Progenitor cell of endocrine pancreas (in vitro differentiated cells): ENCODE data around the gene MTRF1. TPM values are rescaled to one million over a fixed set of nuclear protein-coding genes. Genes with fewer than 3 reads are reported as not detected.

Source experiments
- DNase-seq: peaks from one replicate; pipeline ENCODE4 v3.0.0; 2021; ENCODE audit warnings: low spot score; ENCODE audit not compliant: unreplicated experiment
- H3K27ac Mint-ChIP-seq: 2 replicates; pipeline ENCODE4 v1.8.0; 2021; ENCODE audit warnings: mild to moderate bottlenecking, moderate library complexity, mixed read lengths
- H3K27me3 Mint-ChIP-seq: 2 replicates; pipeline ENCODE4 v1.8.0; 2021; ENCODE audit warnings: mixed read lengths
- H3K36me3 Mint-ChIP-seq: 2 replicates; pipeline ENCODE4 v1.8.0; 2022; ENCODE audit warnings: mixed read lengths; ENCODE audit not compliant: insufficient read depth
- H3K4me1 Mint-ChIP-seq: 2 replicates; pipeline ENCODE4 v1.8.0; 2021; ENCODE audit warnings: low read depth, mixed read lengths
- H3K4me3 Mint-ChIP-seq: 2 replicates; pipeline ENCODE4 v1.8.0; 2021; ENCODE audit warnings: low read depth, mild to moderate bottlenecking, moderate library complexity, mixed read lengths
- H3K9me3 Mint-ChIP-seq: 2 replicates; pipeline ENCODE4 v1.8.0; 2021; ENCODE audit warnings: low read depth, mixed read lengths
- total RNA-seq: library from RNA; stranded (reverse); gene quantifications from 2 replicates; pipeline ENCODE4 v1.2.1, GENCODE V29; 2021
- TF ChIP-seq, protein P1 (sequence below): fragments of 200-600 bp; sonication (generic); IDR thresholded peaks from one replicate; pipeline ENCODE4 v1.5.0; 2021; ENCODE audit warnings: antibody characterized with exemption, mild to moderate bottlenecking; ENCODE audit not compliant: unreplicated experiment

The MTRF1 gene
- total RNA-seq, 1 donor from 2014 or later: 22.2 TPM

DNA sequence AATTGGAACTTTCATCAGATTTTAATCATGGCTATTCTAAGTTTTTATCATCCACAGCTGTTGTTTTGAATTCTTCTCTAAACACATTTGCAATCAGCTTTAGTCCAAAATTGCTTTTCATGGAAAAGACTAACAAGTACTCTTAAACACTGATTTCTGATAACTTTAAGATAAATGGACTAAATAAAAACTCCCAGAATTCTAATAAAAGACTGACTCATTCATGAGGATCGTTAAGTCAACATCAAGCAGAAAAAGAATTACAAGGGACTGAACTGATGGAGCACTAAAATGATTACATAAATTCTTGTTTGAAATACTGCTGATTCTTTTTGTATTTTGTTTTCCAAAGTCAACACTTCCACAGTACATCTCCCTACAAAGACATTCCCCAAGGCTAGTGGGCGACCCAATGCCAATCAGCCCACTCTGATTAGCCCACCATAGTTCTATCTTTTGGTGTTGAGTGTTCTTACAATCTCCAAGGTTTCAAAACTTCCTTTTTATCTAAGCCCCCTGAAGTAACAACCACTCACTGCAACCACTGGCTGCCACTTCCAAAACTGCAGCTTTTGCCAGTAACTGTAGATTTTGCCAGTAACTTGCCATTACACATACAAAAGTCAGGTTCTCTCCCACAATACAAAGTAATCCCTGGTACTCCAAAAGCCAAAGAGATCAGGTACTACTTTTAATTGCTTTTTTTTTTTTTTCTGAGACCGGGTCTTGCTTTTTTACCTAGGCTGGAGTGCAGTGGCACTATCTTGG lies 33.7 kb upstream of the MTRF1 start:
- Mint-ChIP-seq H3K27ac (no peak overlapping the region), H3K9me3 (peaks cover 2% of the 10 kb centered on the region), H3K4me3 (no peak overlapping the region), H3K27me3 (no peaks in the 10 kb centered on the region), H3K4me1 (no peaks in the 10 kb centered on the region), H3K36me3 (no peaks in the 10 kb centered on the region)
- TF ChIP-seq, protein P1, sequence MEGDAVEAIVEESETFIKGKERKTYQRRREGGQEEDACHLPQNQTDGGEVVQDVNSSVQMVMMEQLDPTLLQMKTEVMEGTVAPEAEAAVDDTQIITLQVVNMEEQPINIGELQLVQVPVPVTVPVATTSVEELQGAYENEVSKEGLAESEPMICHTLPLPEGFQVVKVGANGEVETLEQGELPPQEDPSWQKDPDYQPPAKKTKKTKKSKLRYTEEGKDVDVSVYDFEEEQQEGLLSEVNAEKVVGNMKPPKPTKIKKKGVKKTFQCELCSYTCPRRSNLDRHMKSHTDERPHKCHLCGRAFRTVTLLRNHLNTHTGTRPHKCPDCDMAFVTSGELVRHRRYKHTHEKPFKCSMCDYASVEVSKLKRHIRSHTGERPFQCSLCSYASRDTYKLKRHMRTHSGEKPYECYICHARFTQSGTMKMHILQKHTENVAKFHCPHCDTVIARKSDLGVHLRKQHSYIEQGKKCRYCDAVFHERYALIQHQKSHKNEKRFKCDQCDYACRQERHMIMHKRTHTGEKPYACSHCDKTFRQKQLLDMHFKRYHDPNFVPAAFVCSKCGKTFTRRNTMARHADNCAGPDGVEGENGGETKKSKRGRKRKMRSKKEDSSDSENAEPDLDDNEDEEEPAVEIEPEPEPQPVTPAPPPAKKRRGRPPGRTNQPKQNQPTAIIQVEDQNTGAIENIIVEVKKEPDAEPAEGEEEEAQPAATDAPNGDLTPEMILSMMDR: no peak
- no peak for DNase-seq

DNA sequence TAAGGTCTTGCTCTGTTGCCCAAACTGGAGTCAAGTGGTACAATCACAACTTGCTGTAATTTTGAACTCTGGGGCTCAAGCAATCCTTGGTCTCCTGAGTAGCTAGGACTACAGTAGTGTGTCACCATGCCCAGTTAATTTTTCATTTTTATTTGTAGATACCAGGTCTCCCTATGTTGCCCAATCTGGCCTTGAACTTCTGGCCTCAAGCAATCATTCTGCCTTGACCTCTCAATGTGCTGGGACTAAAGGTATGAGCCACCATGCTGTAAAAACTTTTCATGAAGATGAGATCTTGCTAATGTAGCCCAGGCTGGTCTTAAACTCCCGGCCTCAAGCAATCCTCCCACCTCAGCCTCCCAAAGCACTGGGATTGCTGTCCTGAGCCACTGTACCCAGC lies 32.6 kb upstream of the MTRF1 start:
- H3K27ac Mint-ChIP-seq: no peak overlapping the region
- TF ChIP-seq, protein P1: no peak
- no peak overlapping the region for H3K4me3 Mint-ChIP-seq
- H3K27me3 Mint-ChIP-seq: no peaks in the 10 kb centered on the region
- H3K36me3 Mint-ChIP-seq: peaks cover 1% of the 10 kb centered on the region
- no peak for DNase-seq
- H3K4me1 Mint-ChIP-seq: no peaks in the 10 kb centered on the region
- peaks cover 2% of the 10 kb centered on the region for H3K9me3 Mint-ChIP-seq

DNA sequence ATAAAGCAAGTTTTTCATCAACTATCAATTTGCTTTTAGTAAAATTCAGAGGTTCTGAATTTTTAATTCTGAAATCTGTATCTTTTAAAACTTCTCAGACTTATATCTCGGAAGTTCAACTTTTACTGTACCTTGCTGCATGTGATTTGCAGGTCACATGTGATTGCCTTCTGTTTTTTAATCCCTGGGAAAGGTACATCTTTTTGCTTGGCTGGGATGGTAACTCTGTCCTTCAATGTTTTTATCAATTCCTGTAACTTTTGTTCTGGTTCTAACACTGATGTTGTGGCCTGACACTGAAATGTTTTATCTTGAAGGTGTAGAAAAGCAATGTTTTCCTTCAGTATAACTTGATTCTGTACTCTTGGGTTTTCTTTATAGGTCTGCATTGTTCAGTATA lies 31.5 kb upstream of the MTRF1 start:
- H3K4me1 Mint-ChIP-seq: no peaks in the 10 kb centered on the region
- H3K27ac Mint-ChIP-seq: no peak overlapping the region
- no peaks in the 10 kb centered on the region for H3K27me3 Mint-ChIP-seq
- peaks cover 1% of the 10 kb centered on the region for H3K36me3 Mint-ChIP-seq
- TF ChIP-seq, protein P1: no peak
- no peak overlapping the region for H3K4me3 Mint-ChIP-seq
- H3K9me3 Mint-ChIP-seq: peaks cover 2% of the 10 kb centered on the region
- no peak for DNase-seq

DNA sequence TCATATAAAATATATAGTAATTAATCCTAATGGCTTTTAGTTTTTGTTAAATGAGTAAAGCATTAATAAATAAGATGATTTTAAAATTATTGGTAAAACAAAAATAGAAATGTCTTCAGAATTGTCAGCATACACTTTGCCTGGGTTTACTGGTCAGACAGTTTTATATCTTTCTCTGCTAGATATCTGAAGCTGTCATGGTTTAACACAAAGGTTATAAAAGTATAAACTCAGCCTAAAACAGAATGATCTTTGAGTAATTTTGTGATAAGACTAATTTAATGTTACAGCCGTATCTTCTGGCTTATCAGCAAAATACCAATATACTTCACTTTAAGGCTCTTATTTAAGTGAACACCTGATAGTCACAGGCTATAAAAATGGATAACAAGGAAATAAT lies 29.9 kb upstream of the MTRF1 start:
- H3K4me1 Mint-ChIP-seq: no peaks in the 10 kb centered on the region
- no peaks in the 10 kb centered on the region for H3K27me3 Mint-ChIP-seq
- no peak overlapping the region for H3K4me3 Mint-ChIP-seq

DNA sequence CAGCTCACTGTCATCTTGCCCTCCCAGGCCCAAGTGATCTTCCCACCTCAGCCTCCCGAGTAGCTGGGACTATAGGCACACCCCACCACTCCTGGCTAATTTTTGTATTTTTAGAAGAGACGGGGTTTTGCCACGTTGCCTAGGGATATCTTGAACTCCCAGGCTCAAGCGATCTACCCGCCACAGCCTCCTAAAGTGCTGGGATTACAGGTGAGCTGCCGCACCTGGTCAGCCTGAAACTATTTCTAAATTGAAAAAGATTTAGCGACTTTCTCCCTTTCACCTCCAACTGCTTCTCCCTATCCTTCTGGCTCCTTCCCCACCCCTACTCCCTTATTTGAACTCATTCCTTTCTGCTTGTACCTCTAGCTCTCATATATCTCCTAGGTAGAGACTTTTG lies 27.9 kb upstream of the MTRF1 start:
- Mint-ChIP-seq H3K9me3 (peaks cover 2% of the 10 kb centered on the region), H3K27me3 (no peaks in the 10 kb centered on the region), H3K4me3 (no peak overlapping the region), H3K27ac (no peak overlapping the region), H3K4me1 (no peaks in the 10 kb centered on the region), H3K36me3 (peaks cover 1% of the 10 kb centered on the region)
- no peak for DNase-seq
- TF ChIP-seq, protein P1: no peak

More for the DNA sequence above, 29.9 kb upstream of the MTRF1 start:
- Mint-ChIP-seq H3K9me3 (peaks cover 2% of the 10 kb centered on the region), H3K36me3 (peaks cover 1% of the 10 kb centered on the region), H3K27ac (no peak overlapping the region)
- TF ChIP-seq, protein P1: no peak
- no peak for DNase-seq
